Hematopoietic multipotent progenitor cell treated with erythropoietin and hydrocortisone succinate and interleukin-3 and kit ligand, for 15 days (in vitro differentiated cells): ENCODE measurements around the gene IFITM10.
"Not testable (repeated sequence)": the region's sequence is repeated elsewhere in the genome, so short reads cannot be mapped to it uniquely, and the experiment has no call there.

Source experiments
- DNase-seq: peaks from one replicate; pipeline ENCODE4 v3.0.0-alpha.2; 2015; ENCODE audit warnings: low spot score

Gene IFITM10

DNA sequence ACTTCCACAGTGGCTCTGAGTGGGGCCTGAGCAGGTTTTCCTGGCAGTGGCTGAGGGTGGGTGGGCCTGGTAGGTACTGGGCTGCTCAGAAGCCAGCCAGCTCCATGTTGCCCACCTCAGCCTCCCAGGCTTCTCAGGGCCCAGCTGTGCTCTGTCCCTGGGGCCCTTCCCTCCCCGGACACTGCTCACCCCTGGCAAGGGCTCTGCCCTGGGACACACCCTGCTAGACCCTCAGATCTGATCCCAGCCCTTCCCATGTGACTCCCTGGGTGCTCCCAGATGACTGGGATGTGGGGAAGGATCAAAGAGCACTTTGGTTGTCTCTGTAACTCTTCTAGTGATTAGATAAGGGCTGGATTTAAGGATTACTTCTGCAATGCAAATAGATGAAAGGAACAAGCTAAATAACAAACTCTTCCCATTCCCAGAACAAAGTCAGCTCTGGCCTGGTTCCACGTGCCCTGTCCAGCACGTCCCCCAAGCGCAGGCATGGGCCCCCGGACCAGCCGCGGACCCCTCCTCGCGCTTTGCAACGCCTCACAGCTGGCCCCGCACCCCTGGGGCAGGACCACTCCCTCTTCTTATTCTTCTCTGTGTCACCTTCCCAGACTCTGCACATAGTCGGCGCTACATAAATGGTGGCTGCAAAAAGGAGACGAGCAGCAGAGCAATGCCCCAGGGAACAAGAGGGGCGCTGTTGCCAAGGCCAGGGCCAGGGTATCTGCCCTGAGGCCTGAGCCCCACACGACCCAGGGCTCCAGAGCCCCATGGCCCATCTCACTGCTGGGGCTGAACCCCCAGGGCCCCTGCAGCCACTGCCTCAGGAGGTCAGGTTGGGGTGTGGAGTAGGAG lies 59.1 kb downstream of the IFITM10 start:
- no peak for DNase-seq

DNA sequence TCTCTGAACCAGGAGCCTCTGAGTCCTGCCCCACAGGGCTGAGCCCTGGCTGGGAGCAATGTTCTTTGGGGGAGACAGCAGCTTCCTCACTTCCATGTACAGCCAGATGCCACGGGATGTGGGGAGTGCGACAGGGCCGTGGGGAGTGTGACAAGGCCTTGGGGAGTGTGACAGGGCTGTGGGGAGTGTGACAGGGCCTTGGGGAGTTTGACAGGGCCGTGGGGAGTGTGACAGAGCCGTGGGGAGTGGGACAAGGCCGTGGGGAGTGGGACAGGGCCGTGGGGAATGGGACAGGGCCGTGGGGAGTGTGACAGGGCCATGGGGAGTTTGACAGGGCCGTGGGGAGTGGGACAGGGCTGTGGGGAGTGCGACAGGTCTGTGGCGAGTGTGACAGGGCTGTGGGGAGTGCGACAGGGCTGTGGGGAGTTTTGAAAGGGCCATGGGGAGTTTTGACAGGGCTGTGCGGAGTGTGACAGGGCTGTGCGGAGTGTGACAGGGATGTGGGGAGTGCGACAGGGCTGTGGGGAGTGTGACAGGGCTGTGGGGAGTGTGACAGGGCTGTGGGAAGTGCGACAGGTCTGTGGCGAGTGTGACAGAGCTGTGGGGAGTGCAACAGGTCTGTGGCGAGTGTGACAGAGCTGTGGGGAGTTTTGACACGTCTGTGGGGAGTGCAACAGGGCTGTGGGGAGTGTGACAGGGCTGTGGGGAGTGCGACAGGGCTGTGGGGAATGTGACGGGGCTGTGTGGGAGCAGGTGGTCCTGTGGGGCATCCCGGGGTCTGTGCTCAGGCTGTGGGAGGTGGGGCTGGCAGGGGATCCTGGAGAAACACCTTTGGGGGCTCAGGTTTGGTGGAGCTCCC lies 60.0 kb downstream of the IFITM10 start:
- DNase-seq: no peak

DNA sequence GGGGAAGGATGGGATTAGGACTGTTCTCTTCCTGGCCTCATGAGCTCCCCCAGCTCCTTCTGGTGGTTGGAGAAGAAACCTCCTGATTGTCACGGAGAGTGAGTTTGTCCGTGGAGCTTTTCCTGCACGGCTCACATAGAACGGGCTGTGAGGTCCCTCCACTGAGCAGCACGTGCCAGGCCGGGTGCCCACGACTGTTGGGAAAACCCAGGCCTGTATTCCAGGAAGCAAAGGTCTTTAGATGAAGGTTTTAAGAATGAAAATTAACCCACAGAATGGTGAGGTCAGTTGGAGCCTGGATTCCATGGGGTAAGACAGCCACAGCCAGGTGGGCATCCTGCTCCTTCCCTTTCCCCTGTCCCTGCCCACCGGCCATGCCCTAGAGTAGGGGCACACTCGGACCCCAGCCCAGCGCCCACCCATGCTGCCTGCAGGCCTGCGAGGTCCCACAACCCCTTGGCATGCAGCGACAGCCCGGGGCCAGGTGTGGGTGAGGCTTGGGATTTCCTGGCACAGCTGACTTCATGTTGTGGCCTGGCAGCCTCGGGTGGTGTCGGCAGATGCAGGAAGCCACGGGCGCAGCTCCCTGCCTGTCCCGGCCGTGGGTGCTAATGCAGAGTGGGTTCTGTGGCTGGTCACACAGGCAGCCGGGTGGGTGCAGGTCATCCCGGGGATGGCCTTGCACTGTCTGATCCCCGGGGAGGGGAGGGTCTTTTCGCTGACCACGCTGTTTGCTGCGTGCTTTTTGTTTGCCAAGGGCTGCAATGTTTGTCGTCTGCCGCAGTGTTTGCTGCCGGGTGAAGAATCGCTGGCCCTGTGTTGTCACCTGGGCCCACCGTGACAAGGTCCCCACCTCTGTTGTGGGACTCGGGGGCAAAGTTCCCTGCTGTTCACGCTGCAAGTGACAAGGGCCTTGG lies 60.9 kb downstream of the IFITM10 start:
- DNase-seq: not testable (repeated sequence)

DNA sequence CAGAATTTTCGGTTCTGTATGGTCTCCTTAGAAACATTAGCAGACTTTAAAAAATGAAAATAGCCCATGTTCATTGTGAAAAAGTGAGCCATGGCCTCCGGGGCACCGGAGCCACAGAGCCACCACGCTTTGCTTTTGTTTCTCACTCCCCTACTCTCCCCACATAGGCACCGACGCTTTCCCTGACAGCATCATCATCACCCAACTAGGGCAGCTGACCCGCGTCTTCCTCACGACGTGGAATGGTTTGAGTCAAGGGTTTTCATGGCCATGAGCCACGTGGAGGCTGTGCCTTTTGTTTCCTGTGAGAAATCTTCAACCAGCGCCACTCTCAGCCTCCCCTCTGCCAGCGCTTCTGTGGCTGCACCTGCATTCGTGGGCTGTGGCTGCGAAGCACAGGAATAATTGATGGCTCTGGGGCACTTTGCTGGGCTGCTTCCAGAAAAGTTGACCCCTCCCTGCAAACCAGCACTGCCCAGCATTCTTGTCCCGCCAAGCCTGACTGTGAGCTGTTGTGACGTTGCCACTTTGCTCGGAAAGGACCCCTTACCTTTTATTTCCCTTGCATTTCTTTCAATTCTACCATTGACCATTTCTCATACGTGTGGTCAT lies 62.0 kb downstream of the IFITM10 start:
- DNase-seq: not testable (repeated sequence)

DNA sequence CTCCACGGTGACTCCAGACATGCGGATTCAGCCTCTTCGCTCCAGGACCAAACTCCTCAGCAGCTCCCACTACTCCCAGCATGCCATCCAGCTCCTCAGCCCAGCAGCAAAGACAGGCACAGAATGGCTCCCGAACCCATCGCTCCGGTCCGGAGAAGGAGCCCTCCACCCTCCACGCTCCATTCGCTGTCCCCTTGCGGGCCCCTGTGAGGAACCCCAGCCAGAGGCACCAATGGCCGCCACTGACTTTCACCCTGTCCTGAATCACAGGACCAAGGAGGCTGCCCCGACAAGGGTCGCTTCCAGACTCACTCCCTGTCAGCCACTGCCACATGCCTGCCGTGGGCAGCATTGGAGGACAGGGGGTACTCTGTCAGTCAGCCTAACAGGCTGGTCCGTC lies 64.2 kb downstream of the IFITM10 start:
- not testable (repeated sequence) for DNase-seq

DNA sequence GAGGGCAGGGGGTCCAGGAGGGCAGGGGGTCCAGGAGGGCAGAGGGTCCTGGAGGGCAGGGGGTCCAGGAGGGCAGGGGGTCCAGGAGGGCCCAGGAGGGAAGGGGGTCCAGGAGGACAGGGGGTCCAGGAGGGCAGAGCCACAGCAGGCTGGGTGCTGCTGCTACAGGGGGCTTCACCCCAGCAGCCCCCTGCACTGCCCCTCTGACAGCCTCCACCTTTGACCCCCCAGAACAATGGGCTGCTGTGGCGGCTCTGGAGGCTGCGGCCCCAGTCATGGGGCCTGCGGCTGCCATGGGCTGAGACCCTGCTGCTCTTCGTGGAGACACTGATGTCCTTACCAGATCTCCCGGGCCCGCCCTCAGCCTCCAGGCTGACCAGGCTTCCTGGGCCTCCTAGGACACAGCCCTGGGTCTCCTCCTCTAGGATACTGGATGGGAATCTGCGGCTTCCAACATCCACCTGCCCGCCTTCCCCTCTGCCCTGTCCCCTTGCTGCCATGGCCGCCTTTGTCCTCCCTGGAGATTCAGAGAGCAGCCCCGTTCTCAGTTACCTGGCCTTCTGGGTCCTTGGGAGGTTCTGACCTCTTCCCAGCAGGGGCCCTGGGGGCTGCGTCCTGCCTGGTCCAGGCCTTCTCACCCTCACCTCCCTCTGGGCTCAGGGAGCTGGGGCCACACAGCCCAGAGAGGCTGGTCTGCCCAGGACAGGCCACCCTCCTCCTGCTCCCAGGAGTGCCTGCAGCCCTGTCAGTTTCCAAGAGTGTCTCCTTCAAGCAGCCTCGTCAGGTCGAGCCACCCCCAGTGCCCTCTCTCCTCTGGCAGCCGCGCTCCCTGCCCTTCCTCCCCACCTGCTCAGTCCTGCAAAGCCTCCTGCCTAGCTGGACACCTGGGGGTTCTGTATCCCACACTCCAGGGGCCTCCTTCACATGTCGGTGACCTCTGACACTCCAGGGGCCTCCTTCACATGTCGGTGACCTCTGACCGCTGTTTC lies 65.2 kb downstream of the IFITM10 start:
- DNase-seq: not testable (repeated sequence)

DNA sequence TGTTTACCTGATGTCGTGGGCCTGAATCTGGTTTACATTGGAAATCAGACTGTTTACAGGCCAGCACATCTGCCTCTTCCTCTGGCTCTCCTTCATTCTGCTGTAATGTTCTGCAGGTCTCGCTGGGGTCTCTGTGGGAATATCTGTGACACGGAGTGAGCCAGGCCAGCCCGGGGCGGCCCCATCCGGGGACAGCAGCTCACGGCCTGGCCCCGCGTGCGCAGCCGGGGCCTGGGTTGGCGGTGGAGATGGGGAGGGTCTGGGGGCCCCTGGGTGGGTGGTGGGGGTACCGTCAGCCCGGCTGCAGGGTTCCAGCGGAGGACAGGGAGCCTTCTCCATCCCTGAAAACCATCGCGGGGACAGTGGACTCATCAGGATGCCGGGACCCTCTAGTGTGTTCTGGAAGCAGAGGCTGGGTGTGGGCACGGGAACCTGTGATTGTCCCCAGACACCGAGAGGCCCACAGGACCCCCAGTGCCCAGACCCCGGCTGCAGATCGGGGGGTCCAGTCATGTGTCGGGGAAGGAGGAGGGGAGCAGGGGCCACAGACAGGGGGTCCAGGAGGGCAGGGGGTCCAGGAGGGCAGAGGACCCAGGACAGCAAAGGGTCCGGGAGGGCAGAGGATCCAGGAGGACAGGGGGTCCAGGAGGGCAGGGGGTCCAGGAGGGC lies 66.4 kb downstream of the IFITM10 start:
- not testable (repeated sequence) for DNase-seq

DNA sequence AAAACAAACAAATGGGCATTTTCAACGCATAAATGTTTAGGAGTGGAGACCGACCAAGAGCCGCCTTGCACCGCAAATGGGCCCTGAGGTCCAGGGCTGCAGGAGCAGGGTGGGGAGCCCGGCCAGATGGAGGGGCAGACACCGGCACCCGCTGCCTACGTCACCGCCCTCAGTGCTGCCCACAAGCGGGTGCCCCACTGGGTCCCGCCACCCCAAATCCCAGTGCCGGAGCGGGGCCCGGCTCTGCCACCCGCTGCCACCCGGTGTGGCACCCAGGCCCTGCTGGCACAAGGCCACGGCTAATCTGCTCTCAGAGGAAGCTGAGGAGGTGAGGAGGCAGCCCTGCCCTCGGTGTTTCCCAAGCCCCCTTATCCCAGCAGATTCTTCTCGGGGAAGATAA lies 67.2 kb downstream of the IFITM10 start:
- not testable (repeated sequence) for DNase-seq
